ENCODE measurements around the gene ANO9. TPM values are rescaled to one million over a fixed set of nuclear protein-coding genes. Genes with fewer than 3 reads are reported as not detected.
A peak's percentile ranks its signal among the peaks of the same experiment; 100 is the strongest.
"Not testable (repeated sequence)": the region's sequence is repeated elsewhere in the genome, so short reads cannot be mapped to it uniquely, and the experiment has no call there.

Gene ANO9
- total and polyA plus RNA-seq, 4 experiments from 2014 or later = 9.4 to 123 (median 67.8) TPM

DNA sequence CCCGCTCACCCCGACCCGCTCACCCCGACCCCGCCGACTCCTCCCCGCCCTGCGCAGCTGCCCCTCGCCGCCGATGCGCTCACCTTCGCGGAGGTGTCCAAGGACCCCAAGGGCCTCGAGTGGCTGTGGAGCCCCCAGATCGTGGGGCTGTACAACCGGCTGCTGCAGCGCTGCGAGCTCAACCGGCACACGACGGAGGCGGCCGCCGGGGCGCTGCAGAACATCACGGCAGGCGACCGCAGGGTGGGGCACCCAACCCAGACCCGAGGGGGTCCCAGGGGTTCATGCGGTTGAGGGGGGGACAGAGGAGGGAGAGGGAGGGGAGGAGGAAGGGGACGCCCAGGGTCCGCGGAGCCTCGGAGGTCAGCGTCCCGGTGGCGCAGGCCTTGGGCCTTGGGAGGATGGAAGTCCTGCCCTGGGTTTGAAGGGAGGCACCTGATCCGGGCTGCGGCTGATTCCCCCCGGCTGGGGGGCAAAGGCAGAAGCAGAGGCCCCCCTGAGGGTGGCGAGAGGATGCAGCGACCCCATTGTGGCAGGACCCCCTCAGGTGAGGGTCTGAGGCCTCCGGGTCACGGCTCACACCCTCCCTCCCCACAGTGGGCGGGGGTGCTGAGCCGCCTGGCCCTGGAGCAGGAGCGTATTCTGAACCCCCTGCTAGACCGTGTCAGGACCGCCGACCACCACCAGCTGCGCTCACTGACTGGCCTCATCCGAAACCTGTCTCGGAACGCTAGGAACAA is 38.6 kb downstream of the ANO9 start:
- no peak overlapping the region for H3K27ac Mint-ChIP-seq
- no peak overlapping the region for H3K4me3 ChIP-seq (ENCODE audit: low read length in 2 of 2)
- no peaks in the 10 kb centered on the region for H3K27me3 Mint-ChIP-seq
- intact Hi-C loops (cut with micrococcal nuclease) = no loop called here
- H3K27ac ChIP-seq (ENCODE audit: low read depth, low read length) = no peak overlapping the region
- H3K9me3 Mint-ChIP-seq = no peaks in the 10 kb centered on the region
- no peaks in the 10 kb centered on the region for H3K36me3 ChIP-seq (ENCODE audit: insufficient read depth, low read length)
- H3K4me3 Mint-ChIP-seq = no peak overlapping the region
- H3K4me1 ChIP-seq (ENCODE audit: insufficient read depth, low read length) = peaks cover 19% of the 10 kb centered on the region
- no peaks in the 10 kb centered on the region for H3K27me3 ChIP-seq (ENCODE audit: insufficient read depth, low read length)
- no peak for DNase-seq
- no peaks in the 10 kb centered on the region for H3K9me3 ChIP-seq (ENCODE audit: control insufficient read depth in 1 of 2, low read length in 2 of 2)
- H3K4me1 Mint-ChIP-seq = peaks cover 0 to 12% (median 3%) of the 10 kb centered on the region in 4 donors
- H3K36me3 Mint-ChIP-seq = peaks cover 0 to 2% of the 10 kb centered on the region in 2 donors
- POLR2A ChIA-PET (ENCODE audit: partially characterized antibody) = interaction anchor here (6.1 to 16.3 kb wide), 2 partner anchors 13 to 45 kb away, joined by 184 to 539 read pairs; partner anchors contain the start of genes ANO9, PTDSS2 and SIGIRR
- CTCF ChIA-PET (ENCODE audit: partially characterized antibody) = interaction anchor here (1.2 to 5.4 kb wide), 2 partner anchors 12 to 47 kb away, joined by 3 to 81 read pairs; partner anchors contain the start of genes PTDSS2 and SIGIRR

DNA sequence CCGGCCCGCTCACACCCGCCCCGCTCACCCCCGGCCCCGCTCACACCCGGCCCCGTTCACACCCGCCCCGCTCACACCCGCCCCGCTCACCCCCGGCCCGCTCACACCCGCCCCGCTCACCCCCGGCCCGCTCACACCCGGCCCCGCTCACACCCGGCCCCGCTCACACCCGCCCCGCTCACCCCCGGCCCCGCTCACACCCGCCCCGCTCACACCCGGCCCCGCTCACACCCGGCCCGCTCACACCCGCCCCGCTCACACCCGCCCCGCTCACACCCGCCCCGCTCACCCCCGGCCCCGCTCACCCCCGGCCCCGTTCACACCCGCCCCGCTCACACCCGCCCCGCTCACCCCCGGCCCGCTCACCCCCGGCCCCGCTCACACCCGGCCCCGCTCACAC is 40.6 kb downstream of the ANO9 start:
- H3K27ac Mint-ChIP-seq; H3K27me3 ChIP-seq (ENCODE audit: insufficient read depth, low read length); H3K4me3 ChIP-seq (ENCODE audit: low read length in 2 of 2); H3K4me3 Mint-ChIP-seq; H3K9me3 Mint-ChIP-seq; H3K4me1 ChIP-seq (ENCODE audit: insufficient read depth, low read length); intact Hi-C loops (cut with micrococcal nuclease); H3K36me3 Mint-ChIP-seq; H3K27ac ChIP-seq (ENCODE audit: low read depth, low read length); H3K36me3 ChIP-seq (ENCODE audit: insufficient read depth, low read length); POLR2A ChIA-PET (ENCODE audit: partially characterized antibody); CTCF ChIA-PET (ENCODE audit: partially characterized antibody); H3K9me3 ChIP-seq (ENCODE audit: control insufficient read depth in 1 of 2, low read length in 2 of 2); H3K4me1 Mint-ChIP-seq; H3K27me3 Mint-ChIP-seq: not testable (repeated sequence)
- peak in 1 of 5 donors; percentile 1 for DNase-seq

DNA sequence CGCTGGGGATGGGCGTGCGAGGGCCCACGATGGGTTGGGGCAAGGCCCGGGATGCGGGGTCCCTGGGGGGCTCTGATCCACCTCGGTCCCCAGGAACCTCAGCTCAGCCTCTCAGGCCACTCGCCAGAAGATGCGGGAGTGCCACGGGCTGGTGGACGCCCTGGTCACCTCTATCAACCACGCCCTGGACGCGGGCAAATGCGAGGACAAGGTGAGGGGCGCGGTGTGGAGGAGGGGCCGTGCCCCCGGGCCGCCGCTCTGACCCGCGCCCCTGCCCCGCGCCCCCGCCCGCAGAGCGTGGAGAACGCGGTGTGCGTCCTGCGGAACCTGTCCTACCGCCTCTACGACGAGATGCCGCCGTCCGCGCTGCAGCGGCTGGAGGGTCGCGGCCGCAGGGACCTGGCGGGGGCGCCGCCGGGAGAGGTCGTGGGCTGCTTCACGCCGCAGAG is 41.5 kb downstream of the ANO9 start:
- Histone ChIP-seq H3K9me3 (ENCODE audit: control insufficient read depth in 1 of 2, low read length in 2 of 2) (no peaks in the 10 kb centered on the region), H3K27me3 (ENCODE audit: insufficient read depth, low read length) (no peaks in the 10 kb centered on the region), H3K4me3 (ENCODE audit: low read length in 2 of 2) (no peak overlapping the region), H3K36me3 (ENCODE audit: insufficient read depth, low read length) (no peaks in the 10 kb centered on the region), H3K4me1 (ENCODE audit: insufficient read depth, low read length) (peaks cover 4% of the 10 kb centered on the region), H3K27ac (ENCODE audit: low read depth, low read length) (no peak overlapping the region)
- Mint-ChIP-seq H3K36me3 (peaks cover 0 to under 1% of the 10 kb centered on the region in 2 donors), H3K4me3 (no peak overlapping the region), H3K27me3 (no peaks in the 10 kb centered on the region), H3K27ac (no peak overlapping the region), H3K4me1 (peaks cover 0 to 10% (median 1%) of the 10 kb centered on the region in 4 donors), H3K9me3 (no peaks in the 10 kb centered on the region)
- intact Hi-C loops (cut with micrococcal nuclease) = no loop called here
- peak in 1 of 5 donors; percentile 8 for DNase-seq
- POLR2A ChIA-PET (ENCODE audit: partially characterized antibody) = no interaction called here
- CTCF ChIA-PET (ENCODE audit: partially characterized antibody) = no interaction called here

- no peaks in the 10 kb centered on the region for H3K27me3 ChIP-seq (ENCODE audit: insufficient read depth, low read length)
- H3K9me3 ChIP-seq (ENCODE audit: control insufficient read depth in 1 of 2, low read length in 2 of 2) = no peaks in the 10 kb centered on the region
- CTCF ChIA-PET (ENCODE audit: partially characterized antibody) = interaction anchor here (1.2 kb wide), 1 partner anchor 48 kb away, joined by 5 read pairs; no protein-coding TSS in a partner anchor
- Mint-ChIP-seq H3K36me3 (no peaks in the 10 kb centered on the region), H3K27ac (no peak overlapping the region), H3K4me1 (peaks cover 0 to 10% (median 0%) of the 10 kb centered on the region in 4 donors), H3K4me3 (no peak overlapping the region), H3K9me3 (no peaks in the 10 kb centered on the region), H3K27me3 (no peaks in the 10 kb centered on the region)
- intact Hi-C loops (cut with micrococcal nuclease) = no loop called here
- H3K4me3 ChIP-seq (ENCODE audit: low read length in 2 of 2) = no peak overlapping the region
- peak in 1 of 5 donors; percentile 7 for DNase-seq
- H3K4me1 ChIP-seq (ENCODE audit: insufficient read depth, low read length) = peaks cover 4% of the 10 kb centered on the region
- no peak overlapping the region for H3K27ac ChIP-seq (ENCODE audit: low read depth, low read length)
- POLR2A ChIA-PET (ENCODE audit: partially characterized antibody) = interaction anchor here (1.0 kb wide), 1 partner anchor 49 kb away, joined by 3 read pairs; no protein-coding TSS in a partner anchor
- no peaks in the 10 kb centered on the region for H3K36me3 ChIP-seq (ENCODE audit: insufficient read depth, low read length)
Measured at GRCh38 chr11:399731-400211, 42.0 kb downstream of the ANO9 start.

- Histone ChIP-seq H3K27ac (ENCODE audit: low read depth, low read length) (no peak overlapping the region), H3K27me3 (ENCODE audit: insufficient read depth, low read length) (no peaks in the 10 kb centered on the region), H3K4me3 (ENCODE audit: low read length in 2 of 2) (no peak overlapping the region), H3K9me3 (ENCODE audit: control insufficient read depth in 1 of 2, low read length in 2 of 2) (no peaks in the 10 kb centered on the region), H3K4me1 (ENCODE audit: insufficient read depth, low read length) (peaks cover 4% of the 10 kb centered on the region), H3K36me3 (ENCODE audit: insufficient read depth, low read length) (no peaks in the 10 kb centered on the region)
- H3K9me3 Mint-ChIP-seq = no peaks in the 10 kb centered on the region
- CTCF ChIA-PET (ENCODE audit: partially characterized antibody) = interaction anchor here (1.0 to 1.2 kb wide), 2 partner anchors 41 to 49 kb away, joined by 3 to 5 read pairs; no protein-coding TSS in a partner anchor
- H3K27me3 Mint-ChIP-seq = no peaks in the 10 kb centered on the region
- peaks cover 0 to 10% (median 0%) of the 10 kb centered on the region in 4 donors for H3K4me1 Mint-ChIP-seq
- intact Hi-C loops (cut with micrococcal nuclease) = no loop called here
- POLR2A ChIA-PET (ENCODE audit: partially characterized antibody) = interaction anchor here (1.0 kb wide), 1 partner anchor 50 kb away, joined by 3 read pairs; no protein-coding TSS in a partner anchor
- DNase-seq = peak in 1 of 5 donors; percentile 32
- no peak overlapping the region for H3K27ac Mint-ChIP-seq
- no peaks in the 10 kb centered on the region for H3K36me3 Mint-ChIP-seq
- H3K4me3 Mint-ChIP-seq = peak overlapping the region in 1 of 8 donors; percentile 41
Measured at GRCh38 chr11:398826-399225, 43.0 kb downstream of the ANO9 start.

DNA sequence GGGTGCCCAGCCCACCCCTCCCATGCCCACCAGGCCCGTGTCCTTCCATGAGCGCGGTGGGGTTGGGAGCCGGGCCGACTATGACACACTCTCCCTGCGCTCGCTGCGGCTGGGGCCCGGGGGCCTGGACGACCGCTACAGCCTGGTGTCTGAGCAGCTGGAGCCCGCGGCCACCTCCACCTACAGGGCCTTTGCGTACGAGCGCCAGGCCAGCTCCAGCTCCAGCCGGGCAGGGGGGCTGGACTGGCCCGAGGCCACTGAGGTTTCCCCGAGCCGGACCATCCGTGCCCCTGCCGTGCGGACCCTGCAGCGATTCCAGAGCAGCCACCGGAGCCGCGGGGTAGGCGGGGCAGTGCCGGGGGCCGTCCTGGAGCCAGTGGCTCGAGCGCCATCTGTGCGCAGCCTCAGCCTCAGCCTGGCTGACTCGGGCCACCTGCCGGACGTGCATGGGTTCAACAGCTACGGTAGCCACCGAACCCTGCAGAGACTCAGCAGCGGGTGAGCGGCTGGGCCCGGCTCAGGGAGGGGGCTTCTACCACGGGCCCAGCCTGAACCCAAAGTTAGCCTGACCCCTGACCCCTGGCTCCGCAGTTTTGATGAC is 44.8 kb downstream of the ANO9 start:
- Mint-ChIP-seq H3K36me3 (no peaks in the 10 kb centered on the region), H3K27ac (no peak overlapping the region), H3K4me3 (peak overlapping the region in 5 of 8 donors; percentile 13 to 54 (median 21)), H3K4me1 (peaks cover 0 to 10% (median 0%) of the 10 kb centered on the region in 4 donors), H3K9me3 (no peaks in the 10 kb centered on the region), H3K27me3 (no peaks in the 10 kb centered on the region)
- Histone ChIP-seq H3K27me3 (ENCODE audit: insufficient read depth, low read length) (no peaks in the 10 kb centered on the region), H3K27ac (ENCODE audit: low read depth, low read length) (no peak overlapping the region), H3K4me1 (ENCODE audit: insufficient read depth, low read length) (peaks cover 4% of the 10 kb centered on the region), H3K36me3 (ENCODE audit: insufficient read depth, low read length) (no peaks in the 10 kb centered on the region), H3K9me3 (ENCODE audit: control insufficient read depth in 1 of 2, low read length in 2 of 2) (no peaks in the 10 kb centered on the region), H3K4me3 (ENCODE audit: low read length in 2 of 2) (peak overlapping the region in 1 of 2 donors; percentile 35)
- intact Hi-C loops (cut with micrococcal nuclease) = loop anchor here (2.0 kb wide), 1 partner anchor 92 kb away; no protein-coding TSS in a partner anchor
- ChIA-PET CTCF (ENCODE audit: partially characterized antibody) (interaction anchor here (1.2 to 2.7 kb wide), 6 partner anchors 9 to 146 kb away, joined by 3 to 23 read pairs (median 8); partner anchors contain the start of gene PTDSS2), POLR2A (ENCODE audit: partially characterized antibody) (interaction anchor here (0.9 to 2.6 kb wide), 7 partner anchors 9 to 129 kb away, joined by 3 to 22 read pairs (median 7); partner anchors contain the start of genes PTDSS2 and SIGIRR)
- DNase-seq = peak; percentile 41 to 57 (median 46)
